Measurements from ENCODE around the gene HS1BP3.

DNA sequence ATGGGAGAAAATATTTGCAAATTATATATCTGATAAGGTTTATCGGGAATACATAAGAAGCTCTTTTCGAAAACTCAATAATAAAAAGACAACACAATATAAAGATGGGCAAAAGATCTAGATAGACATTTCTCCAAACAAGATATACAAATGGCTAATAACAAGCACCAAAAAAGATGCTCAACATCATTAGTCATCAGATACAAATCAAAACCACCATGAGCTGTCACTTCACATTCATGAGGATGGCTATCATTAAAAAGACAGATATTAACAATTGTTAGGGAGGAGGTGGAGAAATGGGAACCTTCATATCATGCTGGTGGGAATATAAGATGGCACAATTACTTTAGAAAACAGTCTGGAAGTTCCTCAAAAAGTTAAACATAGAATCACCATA, 48.1 kb downstream of the HS1BP3 start:
- TF ChIP-seq, protein P1, sequence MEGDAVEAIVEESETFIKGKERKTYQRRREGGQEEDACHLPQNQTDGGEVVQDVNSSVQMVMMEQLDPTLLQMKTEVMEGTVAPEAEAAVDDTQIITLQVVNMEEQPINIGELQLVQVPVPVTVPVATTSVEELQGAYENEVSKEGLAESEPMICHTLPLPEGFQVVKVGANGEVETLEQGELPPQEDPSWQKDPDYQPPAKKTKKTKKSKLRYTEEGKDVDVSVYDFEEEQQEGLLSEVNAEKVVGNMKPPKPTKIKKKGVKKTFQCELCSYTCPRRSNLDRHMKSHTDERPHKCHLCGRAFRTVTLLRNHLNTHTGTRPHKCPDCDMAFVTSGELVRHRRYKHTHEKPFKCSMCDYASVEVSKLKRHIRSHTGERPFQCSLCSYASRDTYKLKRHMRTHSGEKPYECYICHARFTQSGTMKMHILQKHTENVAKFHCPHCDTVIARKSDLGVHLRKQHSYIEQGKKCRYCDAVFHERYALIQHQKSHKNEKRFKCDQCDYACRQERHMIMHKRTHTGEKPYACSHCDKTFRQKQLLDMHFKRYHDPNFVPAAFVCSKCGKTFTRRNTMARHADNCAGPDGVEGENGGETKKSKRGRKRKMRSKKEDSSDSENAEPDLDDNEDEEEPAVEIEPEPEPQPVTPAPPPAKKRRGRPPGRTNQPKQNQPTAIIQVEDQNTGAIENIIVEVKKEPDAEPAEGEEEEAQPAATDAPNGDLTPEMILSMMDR (IDR thresholded peaks at IDR 0.05), result no peak
- no peak for TF ChIP-seq POLR2A (IDR thresholded peaks at IDR 0.05)

All from lower leg skin (tissue), 3 donors.